Measurements from ENCODE around the gene CLIP2.
"Not testable (repeated sequence)": the region's sequence is repeated elsewhere in the genome, so short reads cannot be mapped to it uniquely, and the experiment has no call there.

Gene CLIP2

DNA sequence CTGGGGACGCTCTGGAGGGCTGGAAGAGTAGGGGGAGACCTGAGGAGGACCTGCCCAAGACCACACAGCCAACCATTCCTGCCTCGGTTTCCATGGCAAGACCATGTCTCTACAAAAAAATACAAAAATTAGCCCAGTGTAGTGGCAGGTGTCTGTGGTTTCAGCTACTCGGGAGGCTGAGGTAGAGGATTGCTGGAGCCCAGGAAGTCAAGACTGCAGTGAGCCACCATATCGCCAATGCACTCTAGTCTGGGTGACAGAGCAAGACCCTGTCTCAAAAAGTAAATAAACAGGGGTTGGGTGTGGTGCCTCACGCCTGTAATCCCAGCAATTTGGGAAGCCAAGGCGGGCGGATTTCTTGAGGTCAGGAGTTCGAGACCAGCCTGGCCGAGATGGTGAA, 48.7 kb downstream of the CLIP2 start:
- no peak for DNase-seq (ENCODE audit: low read depth)
- no peak overlapping the region for H3K4me3 ChIP-seq (ENCODE audit: low read length)
- TF ChIP-seq, protein P1, sequence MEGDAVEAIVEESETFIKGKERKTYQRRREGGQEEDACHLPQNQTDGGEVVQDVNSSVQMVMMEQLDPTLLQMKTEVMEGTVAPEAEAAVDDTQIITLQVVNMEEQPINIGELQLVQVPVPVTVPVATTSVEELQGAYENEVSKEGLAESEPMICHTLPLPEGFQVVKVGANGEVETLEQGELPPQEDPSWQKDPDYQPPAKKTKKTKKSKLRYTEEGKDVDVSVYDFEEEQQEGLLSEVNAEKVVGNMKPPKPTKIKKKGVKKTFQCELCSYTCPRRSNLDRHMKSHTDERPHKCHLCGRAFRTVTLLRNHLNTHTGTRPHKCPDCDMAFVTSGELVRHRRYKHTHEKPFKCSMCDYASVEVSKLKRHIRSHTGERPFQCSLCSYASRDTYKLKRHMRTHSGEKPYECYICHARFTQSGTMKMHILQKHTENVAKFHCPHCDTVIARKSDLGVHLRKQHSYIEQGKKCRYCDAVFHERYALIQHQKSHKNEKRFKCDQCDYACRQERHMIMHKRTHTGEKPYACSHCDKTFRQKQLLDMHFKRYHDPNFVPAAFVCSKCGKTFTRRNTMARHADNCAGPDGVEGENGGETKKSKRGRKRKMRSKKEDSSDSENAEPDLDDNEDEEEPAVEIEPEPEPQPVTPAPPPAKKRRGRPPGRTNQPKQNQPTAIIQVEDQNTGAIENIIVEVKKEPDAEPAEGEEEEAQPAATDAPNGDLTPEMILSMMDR (IDR thresholded peaks at IDR 0.05; ENCODE audit: insufficient read depth, low read depth, low read length, missing control alignments), result no peak

DNA sequence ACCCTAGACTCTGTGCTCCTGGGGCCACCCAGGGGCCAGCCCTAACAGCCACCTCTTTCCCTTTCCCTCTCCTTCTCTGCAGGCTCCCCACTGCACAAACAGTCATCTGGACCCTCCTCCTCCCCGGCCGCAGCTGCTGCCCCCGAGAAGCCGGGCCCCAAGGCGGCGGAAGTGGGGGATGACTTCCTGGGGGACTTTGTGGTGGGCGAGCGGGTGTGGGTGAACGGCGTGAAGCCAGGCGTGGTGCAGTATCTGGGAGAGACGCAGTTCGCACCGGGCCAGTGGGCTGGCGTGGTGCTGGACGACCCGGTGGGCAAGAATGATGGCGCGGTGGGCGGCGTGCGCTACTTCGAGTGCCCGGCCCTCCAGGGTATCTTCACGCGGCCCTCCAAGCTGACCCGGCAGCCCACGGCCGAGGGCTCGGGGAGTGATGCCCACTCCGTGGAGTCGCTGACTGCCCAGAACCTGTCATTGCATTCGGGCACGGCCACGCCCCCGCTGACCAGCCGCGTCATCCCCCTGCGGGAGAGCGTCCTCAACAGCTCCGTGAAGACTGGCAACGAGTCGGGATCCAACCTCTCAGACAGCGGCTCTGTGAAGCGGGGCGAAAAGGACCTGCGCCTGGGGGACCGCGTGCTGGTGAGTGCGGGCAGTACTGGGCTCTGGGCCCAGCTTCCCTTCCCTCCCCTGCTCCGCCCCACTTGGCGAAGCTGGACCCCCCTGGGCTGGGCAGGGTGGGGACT, 49.3 kb downstream of the CLIP2 start:
- no peak for DNase-seq (ENCODE audit: low read depth)
- TF ChIP-seq, protein P1 (IDR thresholded peaks at IDR 0.05; ENCODE audit: insufficient read depth, low read depth, low read length, missing control alignments), result no peak
- no peak overlapping the region for H3K4me3 ChIP-seq (ENCODE audit: low read length)

DNA sequence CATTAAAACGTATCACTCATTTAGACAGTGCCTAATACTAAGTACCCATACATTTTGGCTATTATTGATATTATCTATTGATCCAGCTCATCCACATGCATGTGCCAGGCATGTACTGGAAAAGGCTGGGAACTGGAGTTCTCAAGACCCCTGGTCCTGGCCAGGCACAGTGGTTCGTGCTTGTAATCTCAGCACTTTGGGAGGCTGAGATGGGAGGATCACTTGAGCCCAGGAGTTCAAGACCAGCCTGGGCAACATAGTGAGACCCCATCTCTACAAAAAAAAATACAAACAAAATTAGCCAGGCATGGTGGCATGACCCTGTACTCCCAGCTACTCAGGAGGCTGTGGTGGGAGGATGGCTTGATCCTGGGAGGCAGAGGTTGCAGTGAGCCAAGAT, 50.4 kb downstream of the CLIP2 start:
- not testable (repeated sequence) for DNase-seq (ENCODE audit: low read depth); H3K4me3 ChIP-seq (ENCODE audit: low read length)

DNA sequence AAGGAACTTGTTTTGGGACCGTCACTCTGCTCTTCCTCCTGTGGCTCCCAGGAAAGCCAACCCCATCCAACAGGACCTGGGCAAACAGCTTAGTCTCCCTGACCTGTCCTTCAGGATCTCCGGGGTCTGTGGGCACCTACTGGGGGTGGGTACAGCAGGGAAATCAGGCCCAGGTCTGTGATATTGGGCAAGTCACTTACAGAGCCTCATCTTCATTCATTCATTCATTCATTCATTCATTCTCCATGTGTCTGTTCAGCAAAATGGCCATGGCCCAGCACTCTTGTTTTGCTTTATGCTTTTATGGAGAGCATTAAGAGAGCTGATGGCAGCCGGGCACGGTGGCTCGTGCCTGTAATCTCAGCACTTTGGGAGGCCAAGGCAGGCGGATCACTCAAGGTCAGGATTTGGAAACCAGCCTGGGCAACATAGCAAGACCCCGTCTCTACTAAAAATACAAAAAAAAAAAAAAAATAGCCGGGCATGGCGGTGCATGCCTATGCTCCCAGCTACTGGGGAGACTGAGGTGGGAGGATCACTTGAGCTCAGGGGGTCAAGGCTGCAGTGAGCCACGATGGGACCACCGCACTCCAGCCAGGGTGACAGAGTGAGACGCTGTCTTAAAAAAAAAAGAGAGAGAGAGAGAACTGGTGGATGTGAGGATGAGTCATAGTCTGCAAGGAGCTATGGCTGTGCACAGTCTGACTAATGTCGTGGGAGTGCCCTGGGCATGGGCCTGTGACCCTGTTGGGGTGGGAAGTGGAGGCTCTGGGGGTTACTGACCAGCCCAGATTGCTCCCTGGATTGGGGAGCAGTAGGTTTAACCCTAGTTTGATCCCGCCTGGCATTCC, 54.3 kb downstream of the CLIP2 start:
- H3K4me3 ChIP-seq (ENCODE audit: low read length), result no peak overlapping the region
- TF ChIP-seq, protein P1 (IDR thresholded peaks at IDR 0.05; ENCODE audit: insufficient read depth, low read depth, low read length, missing control alignments), result no peak
- peak; percentile 80 for DNase-seq (ENCODE audit: low read depth)

DNA sequence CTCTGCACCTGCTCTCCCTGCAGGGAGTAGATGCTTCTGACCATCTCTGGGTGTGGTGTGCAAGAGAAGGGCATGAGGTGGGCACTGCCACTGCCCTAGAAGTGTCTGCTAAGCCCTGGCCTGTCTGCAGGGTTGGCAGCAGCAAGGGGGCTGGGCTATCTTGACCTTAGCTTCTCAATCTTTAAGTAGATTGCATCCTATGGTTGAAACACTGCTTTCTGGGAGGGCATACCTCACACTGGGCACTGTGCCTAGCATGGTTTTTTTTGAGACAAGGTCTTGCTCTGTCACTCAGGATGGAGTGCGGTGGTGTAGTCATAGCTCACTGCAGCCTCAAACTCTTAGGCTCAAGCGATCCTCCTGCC, 54.9 kb downstream of the CLIP2 start:
- TF ChIP-seq, protein P1 (IDR thresholded peaks at IDR 0.05; ENCODE audit: insufficient read depth, low read depth, low read length, missing control alignments), result no peak
- H3K4me3 ChIP-seq (ENCODE audit: low read length), result no peak overlapping the region
- no peak for DNase-seq (ENCODE audit: low read depth)

DNA sequence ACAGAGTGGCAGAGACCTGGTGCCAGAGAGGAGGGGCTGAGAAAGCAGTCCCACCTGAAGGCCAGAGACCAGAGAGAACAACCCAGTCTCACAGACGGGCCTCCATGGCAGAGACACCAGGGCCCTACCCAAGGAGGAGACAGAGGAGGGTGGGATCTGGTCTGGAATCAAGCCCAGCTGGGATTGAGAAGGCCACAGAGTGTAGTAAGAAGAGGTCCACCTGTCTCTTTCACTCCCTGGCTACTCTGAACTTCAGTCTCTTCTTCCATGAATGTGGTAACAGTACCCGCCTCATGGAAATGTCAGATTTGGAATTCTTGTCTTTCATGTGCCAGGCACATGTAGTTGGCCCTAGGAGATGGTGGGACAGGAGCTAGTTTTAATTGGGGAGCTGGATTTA, 55.6 kb downstream of the CLIP2 start:
- TF ChIP-seq, protein P1 (IDR thresholded peaks at IDR 0.05; ENCODE audit: insufficient read depth, low read depth, low read length, missing control alignments), result no peak
- no peak for DNase-seq (ENCODE audit: low read depth)
- H3K4me3 ChIP-seq (ENCODE audit: low read length), result no peak overlapping the region

DNA sequence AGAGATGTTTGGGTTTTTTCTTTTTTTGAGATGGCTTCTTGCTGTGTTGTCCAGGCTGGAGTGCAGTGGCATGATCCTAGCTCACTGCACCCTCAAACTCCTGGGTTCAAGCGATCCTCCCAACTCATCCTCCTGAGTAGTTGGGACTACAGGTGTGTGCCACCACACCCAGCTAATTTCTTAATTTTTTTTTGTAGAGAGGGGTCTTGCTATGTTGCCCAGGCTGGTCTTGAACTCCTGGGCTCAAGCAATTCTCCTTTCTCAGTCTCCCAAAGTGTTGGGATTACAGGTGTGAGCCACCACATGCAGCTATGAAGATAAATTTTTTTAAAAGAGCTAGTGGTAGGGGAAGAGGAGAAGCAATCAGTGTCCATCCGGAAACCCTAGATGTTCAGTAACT, 56.8 kb downstream of the CLIP2 start:
- no peak for DNase-seq (ENCODE audit: low read depth)
- TF ChIP-seq, protein P1 (IDR thresholded peaks at IDR 0.05; ENCODE audit: insufficient read depth, low read depth, low read length, missing control alignments), result no peak
- H3K4me3 ChIP-seq (ENCODE audit: low read length), result no peak overlapping the region

Data from epithelial cell of esophagus (primary cell).